Endometrial microvascular endothelial cells (primary cell): Measurements from ENCODE around the gene SYT15B. TPM values are rescaled to one million over a fixed set of nuclear protein-coding genes. Genes with fewer than 3 reads are reported as not detected.
"Not testable (repeated sequence)": the region's sequence is repeated elsewhere in the genome, so short reads cannot be mapped to it uniquely, and the experiment has no call there.

Experiments
- in situ Hi-C: cut with HindIII; loops from 2 replicates; pipeline ENCODE4 v1.10.0; 2017; ENCODE audit warnings: low sequenced_read_pairs, low pct_unique_long_range_greater_than_20kb; ENCODE audit errors: inconsistent ontology term
- total RNA-seq: library from RNA; depleted of rRNA; stranded (reverse); fragments of >200 nt; gene quantifications from one replicate; pipeline ENCODE4 v1.2.3, GENCODE V29; 2015; ENCODE audit errors: inconsistent ontology term

Gene SYT15B
- 0.37 TPM for total RNA-seq

GRCh38 chr10:47763554-47764175 is at the start of gene SYT15B:
TSS of gene SYT15B (minus strand) at chr10:47763592. CDS start at chr10:47762640, 952 bp downstream.
- in situ Hi-C loops, result not testable (repeated sequence)

GRCh38 chr10:47779590-47779989 is 16.2 kb upstream of the SYT15B start:
- in situ Hi-C loops, result not testable (repeated sequence)

- in situ Hi-C loops, result not testable (repeated sequence)
These were observed 12.2 kb upstream of the SYT15B start for GRCh38 chr10:47775361-47776231.

GRCh38 chr10:47770745-47771144 is 7.4 kb upstream of the SYT15B start:
- in situ Hi-C loops, result not testable (repeated sequence)

GRCh38 chr10:47768578-47769115 is 5.3 kb upstream of the SYT15B start:
- in situ Hi-C loops, result not testable (repeated sequence)

- in situ Hi-C loops, result not testable (repeated sequence)
These were observed 4.7 kb upstream of the SYT15B start for GRCh38 chr10:47768085-47768484.

GRCh38 chr10:47767236-47767635 is 3.8 kb upstream of the SYT15B start:
- in situ Hi-C loops, result not testable (repeated sequence)

GRCh38 chr10:47765232-47765631 is 1.8 kb upstream of the SYT15B start:
- in situ Hi-C loops, result not testable (repeated sequence)

- in situ Hi-C loops, result not testable (repeated sequence)
These were observed 478 bp downstream of the SYT15B start for GRCh38 chr10:47762674-47763553.

- in situ Hi-C loops, result not testable (repeated sequence)
These were observed 4.5 kb downstream of the SYT15B start for GRCh38 chr10:47758855-47759254.

- in situ Hi-C loops, result not testable (repeated sequence)
These were observed 7.2 kb downstream of the SYT15B start for GRCh38 chr10:47756169-47756568.

- in situ Hi-C loops, result not testable (repeated sequence)
These were observed 9.5 kb downstream of the SYT15B start for GRCh38 chr10:47753871-47754270.

- in situ Hi-C loops, result not testable (repeated sequence)
These were observed 10.2 kb downstream of the SYT15B start for GRCh38 chr10:47753176-47753575.

- in situ Hi-C loops, result not testable (repeated sequence)
These were observed 11.6 kb downstream of the SYT15B start for GRCh38 chr10:47751821-47752220.

GRCh38 chr10:47750360-47750759 is 13.0 kb downstream of the SYT15B start:
- in situ Hi-C loops, result not testable (repeated sequence)

GRCh38 chr10:47746780-47747376 is 16.5 kb downstream of the SYT15B start:
- in situ Hi-C loops, result not testable (repeated sequence)

- in situ Hi-C loops, result not testable (repeated sequence)
These were observed 18.5 kb downstream of the SYT15B start for GRCh38 chr10:47744881-47745280.
